HepG2 (cell line): Measurements from ENCODE around the gene ZNFX1. TPM values are rescaled to one million over a fixed set of nuclear protein-coding genes. Genes with fewer than 3 reads are reported as not detected.

Source experiments
- ATAC-seq: fragments of 200-7000 bp; cut with Tn5 transposase; 3 replicates; pipeline ENCODE4 v1.9.1; 2020; ENCODE audit warnings: mild to moderate bottlenecking, moderate library complexity
- BruUV-seq: library from RNA; stranded (reverse); fragments of 400-500 nt; replicated peaks from 2 replicates; lab custom pipeline; 2021; lab: Mats Ljungman, UMichigan
- CTCF ChIA-PET: fragments of 300-600 bp; formaldehyde crosslinking; extraction: SDS; loops from one replicate; lab custom pipeline; 2021; ENCODE audit warnings: low total read pairs, inconsistent platforms, low intra/inter-chr PET ratio; lab: Yijun Ruan, JAX
- POLR2A ChIA-PET: fragments of 350-600 bp; sonication (Branson Sonifier 250); formaldehyde crosslinking; loops from one replicate; lab custom pipeline; 2020; ENCODE audit warnings: antibody characterized with exemption, inconsistent platforms; lab: Yijun Ruan, JAX
- DNase-seq: peaks from one replicate; pipeline ENCODE4 v3.0.0-alpha.2; 2015; ENCODE audit warnings: low spot score
- FAIRE-seq: peaks from 3 replicates; lab custom pipeline; 2011; peaks lifted over from hg19 to GRCh38; lab: Jason Lieb, UNC
- H2AFZ ChIP-seq: one replicate; pipeline ENCODE4 v1.6.1; 2011; ENCODE audit warnings: low read length, inconsistent platforms
- H3K27ac ChIP-seq: fragments of 300-600 bp; 3 replicates; pipeline ENCODE4 v1.8.0; 2011; ENCODE audit warnings: mixed run types, mild to moderate bottlenecking, mixed read lengths, low read length, inconsistent platforms; ENCODE audit not compliant: insufficient read depth; ENCODE audit errors: extremely low read length
- H3K27me3 ChIP-seq, 2 experiments: fragments of 200-600 bp in 1 of 2; 2 replicates in 1 of 2; 3 replicates in 1 of 2; pipeline versions ENCODE4 v1.6.0 to v1.8.0; 2011; ENCODE audit warnings: low read length in 2 of 2, mild to moderate bottlenecking in 2 of 2, moderate library complexity in 2 of 2, inconsistent platforms in 1 of 2; ENCODE audit not compliant: insufficient read depth in 2 of 2, control insufficient read depth in 1 of 2
- H3K36me3 ChIP-seq, 2 experiments: fragments of 200-600 bp in 1 of 2; replicated peaks in 1 of 2; 2 replicates in 1 of 2; 3 replicates in 1 of 2; pipeline versions ENCODE4 v1.5.1 to v1.8.0; 2011; ENCODE audit warnings: low read length in 2 of 2, inconsistent platforms in 1 of 2; ENCODE audit not compliant: insufficient read depth in 2 of 2, control insufficient read depth in 1 of 2
- H3K4me1 ChIP-seq: 2 replicates; pipeline ENCODE4 v1.5.1; 2012; ENCODE audit warnings: low read length, inconsistent platforms; ENCODE audit not compliant: insufficient read depth
- H3K4me2 ChIP-seq: 2 replicates; pipeline ENCODE4 v1.6.0; 2011; ENCODE audit warnings: low read depth, low read length, inconsistent platforms
- H3K4me3 ChIP-seq, 3 experiments: fragments of 200-600 bp in 1 of 3; sonication (generic), shearing (Covaris generic) in 1 of 3; replicated peaks in 1 of 3; 2 replicates each; pipeline ENCODE4 v1.5.1; 2011 to 2016; ENCODE audit warnings: low read length in 3 of 3, inconsistent platforms in 2 of 3, low read depth in 2 of 3, mild to moderate bottlenecking in 2 of 3, control low read depth in 1 of 3, mixed read lengths in 1 of 3; ENCODE audit not compliant: insufficient read depth in 1 of 3
- H3K79me2 ChIP-seq: one replicate; pipeline ENCODE4 v1.6.1; 2011; ENCODE audit warnings: low read length, inconsistent platforms; ENCODE audit not compliant: insufficient read depth
- H3K9ac ChIP-seq: 2 replicates; pipeline ENCODE4 v1.6.0; 2011; ENCODE audit warnings: mild to moderate bottlenecking, low read depth, low read length, inconsistent platforms; ENCODE audit not compliant: insufficient read depth
- H3K9me3 ChIP-seq: 2 replicates; pipeline ENCODE4 v1.5.1; 2012; ENCODE audit warnings: mild to moderate bottlenecking, low read length
- H4K20me1 ChIP-seq: 2 replicates; pipeline ENCODE4 v1.6.0; 2011; ENCODE audit warnings: inconsistent platforms, mild to moderate bottlenecking, low read length, moderate library complexity; ENCODE audit not compliant: insufficient read depth
- ATF1 ChIP-seq: IDR thresholded peaks from 2 replicates; pipeline ENCODE4 v1.6.1; 2016; ENCODE audit warnings: mild to moderate bottlenecking, control low read depth
- DR1 ChIP-seq: sonication (generic); formaldehyde crosslinking; IDR thresholded peaks from 2 replicates; pipeline ENCODE4 v1.8.0; 2021; ENCODE audit warnings: mild to moderate bottlenecking, missing genetic modification reagents, inconsistent platforms
- E2F1 ChIP-seq: sonication (generic); formaldehyde crosslinking; IDR thresholded peaks from 2 replicates; pipeline ENCODE4 v1.5.0; 2020; ENCODE audit warnings: missing genetic modification reagents
- ESRRA ChIP-seq: sonication (generic); formaldehyde crosslinking; IDR thresholded peaks from 2 replicates; pipeline ENCODE4 v1.5.1; 2020; ENCODE audit warnings: mild to moderate bottlenecking, low read depth, missing genetic modification reagents
- GATAD2A ChIP-seq: IDR thresholded peaks from 2 replicates; pipeline ENCODE4 v1.6.1; 2016
- GMEB1 ChIP-seq: sonication (generic); formaldehyde crosslinking; IDR thresholded peaks from 2 replicates; pipeline ENCODE4 v1.5.1; 2020; ENCODE audit warnings: missing genetic modification reagents, mild to moderate bottlenecking, borderline replicate concordance
- MTERF4 ChIP-seq: sonication (generic); formaldehyde crosslinking; IDR thresholded peaks from 2 replicates; pipeline ENCODE4 v1.8.0; 2023; ENCODE audit warnings: mild to moderate bottlenecking, missing genetic modification reagents
- PCBP1 ChIP-seq: fragments of 200-400 bp; formaldehyde crosslinking; IDR thresholded peaks from 2 replicates; pipeline ENCODE4 v1.6.1; 2017; ENCODE audit warnings: mild to moderate bottlenecking, low read depth, low read length, borderline replicate concordance
- REL ChIP-seq: sonication (generic); formaldehyde crosslinking; conservative IDR thresholded peaks from 2 replicates; pipeline ENCODE4 v1.8.0; 2022; ENCODE audit warnings: mild to moderate bottlenecking, missing genetic modification reagents, moderate library complexity
- RXRA ChIP-seq: sonication (generic); formaldehyde crosslinking; IDR thresholded peaks from 2 replicates; pipeline ENCODE4 v1.5.1; 2020; ENCODE audit warnings: missing genetic modification reagents
- THYN1 ChIP-seq: sonication (generic); formaldehyde crosslinking; IDR thresholded peaks from 2 replicates; pipeline ENCODE4 v1.8.1; 2023; ENCODE audit warnings: low read depth, mild to moderate bottlenecking, moderate library complexity, missing genetic modification reagents, borderline replicate concordance
- ZMYM3 ChIP-seq: sonication (generic); formaldehyde crosslinking; IDR thresholded peaks from 2 replicates; pipeline ENCODE4 v1.5.1; 2020; ENCODE audit warnings: mild to moderate bottlenecking, missing genetic modification reagents
- ZNF230 ChIP-seq: sonication (generic); formaldehyde crosslinking; IDR thresholded peaks from 2 replicates; pipeline ENCODE4 v1.4.0; 2020; ENCODE audit warnings: mild to moderate bottlenecking, missing genetic modification reagents
- ZNF232 ChIP-seq: sonication (generic); formaldehyde crosslinking; IDR thresholded peaks from 2 replicates; pipeline ENCODE4 v1.4.0; 2020; ENCODE audit warnings: missing genetic modification reagents, borderline replicate concordance
- ZNF30 ChIP-seq: sonication (generic); formaldehyde crosslinking; IDR thresholded peaks from 2 replicates; pipeline ENCODE4 v1.5.0; 2020; ENCODE audit warnings: mild to moderate bottlenecking, missing genetic modification reagents
- ZNF317 ChIP-seq: sonication (generic); formaldehyde crosslinking; IDR thresholded peaks from 2 replicates; pipeline ENCODE4 v1.5.0; 2020; ENCODE audit warnings: mild to moderate bottlenecking, missing genetic modification reagents
- ZNF44 ChIP-seq: sonication (generic); formaldehyde crosslinking; IDR thresholded peaks from 2 replicates; pipeline ENCODE4 v1.5.1; 2020; ENCODE audit warnings: mild to moderate bottlenecking, missing genetic modification reagents
- ZNF577 ChIP-seq: sonication (generic); formaldehyde crosslinking; IDR thresholded peaks from 2 replicates; pipeline ENCODE4 v1.4.0; 2020; ENCODE audit warnings: mild to moderate bottlenecking, low read depth, missing genetic modification reagents, borderline replicate concordance
- ZNF605 ChIP-seq: sonication (generic); formaldehyde crosslinking; IDR thresholded peaks from 2 replicates; pipeline ENCODE4 v1.8.0; 2022; ENCODE audit warnings: mild to moderate bottlenecking, missing genetic modification reagents
- WGBS: methylation state at CpG from one replicate; pipeline ENCODE4 v1.1.6; 2017; ENCODE audit warnings: low lambda C conversion rate; 5-methylcytosine and 5-hydroxymethylcytosine counted together
- in situ Hi-C: cut with HindIII; loops from 2 replicates; pipeline ENCODE4 v1.10.0; 2017; ENCODE audit warnings: low pct_unique_long_range_greater_than_20kb; ENCODE audit not compliant: extremely low pct_ligation_motif_present
- intact Hi-C: fragments of 100-400 bp; cut with micrococcal nuclease; formaldehyde crosslinking; loops from one replicate; pipeline ENCODE4 v1.10.0; 2022; ENCODE audit not compliant: unreplicated experiment
- polyA plus RNA-seq, 8 experiments: library from polyadenylated mRNA; depleted of rRNA in 3 of 8; stranded (reverse) in 7 of 8; unstranded in 1 of 8; fragments of >200 nt; fragmentation: Illumina TruSeq in 4 of 8; extraction: Trizol in 4 of 8; gene quantifications; 2 replicates each; pipeline versions ENCODE4 v1.2.1 to v1.2.3, GENCODE V29; 2011 to 2016; ENCODE audit warnings: low read depth in 4 of 8, missing spikeins in 1 of 8, mixed read lengths in 1 of 8; ENCODE audit not compliant: insufficient read depth in 1 of 8
- total RNA-seq, 5 experiments: library from RNA; depleted of rRNA; stranded (reverse); fragments of >200 nt; fragmentation: Illumina TruSeq; extraction: Trizol; gene quantifications; 2 replicates each; pipeline ENCODE4 v1.2.3, GENCODE V29; 2016; ENCODE audit warnings: low read depth in 1 of 5

ZNFX1 gene
- total and polyA plus RNA-seq, 2 of the 13 experiments (the other 11 are each of a cell fraction or from before 2014, with no cell fraction given) = 2.9 to 11.1 TPM

- Histone ChIP-seq H3K27ac (no peak overlapping the region), H3K9ac (peak overlapping the region; percentile 1; the same call in 1 of the 2 replicates), H3K9me3 (no peaks in the 10 kb centered on the region), H4K20me1 (no peaks in the 10 kb centered on the region), H3K4me3 (peak overlapping the region in 2 of 3 experiments; percentile 0 to 56; a peak in 3 of 6 replicates), H3K36me3 (peaks cover 5 to 10% of the 10 kb centered on the region in 2 experiments; a peak in 4 of 5 replicates), H3K4me2 (peak overlapping the region; percentile 79), H3K27me3 (no peaks in the 10 kb centered on the region; a peak in 1 of 5 replicates), H3K79me2 (peaks cover 21% of the 10 kb centered on the region), H2AFZ (peak overlapping the region; percentile 32), H3K4me1 (peaks cover 30% of the 10 kb centered on the region)
- FAIRE-seq (peak; percentile 90), ATAC-seq (peak; percentile 78), DNase-seq (peak; percentile 96)
- no TSS peak for BruUV-seq
- in situ Hi-C loops (loop anchor here (5.0 kb wide), 1 partner anchor 85 kb away; no protein-coding TSS in a partner anchor), intact Hi-C loops (loop anchor here (1.0 to 5.0 kb wide), 2 partner anchors 35 to 84 kb away; no protein-coding TSS in a partner anchor)
- POLR2A ChIA-PET = interaction anchor here (0.7 to 2.8 kb wide), 6 partner anchors 31 to 208 kb away, joined by 4 to 49 read pairs (median 6); partner anchors contain the start of gene ZNFX1
- WGBS = 18% methylated on average over 11 of the region's 11 CpGs
- CTCF ChIA-PET = interaction anchor here (0.6 to 3.9 kb wide), 3 partner anchors 82 to 208 kb away, joined by 3 to 70 read pairs (median 3); no protein-coding TSS in a partner anchor
- peak; percentile 38; the same call in 1 of the 2 replicates for TF ChIP-seq GMEB1
- TF ChIP-seq ZNF230 (CRISPR knock-in tag) = no peak
- TF ChIP-seq ESRRA (CRISPR knock-in tag) = no peak
- no peak for TF ChIP-seq MTERF4 (CRISPR knock-in tag)
- no peak for TF ChIP-seq REL
- TF ChIP-seq GATAD2A (CRISPR knock-in tag) = peak; percentile 82
- TF ChIP-seq ZNF30 (CRISPR knock-in tag) = no peak
- no peak for TF ChIP-seq PCBP1
- no peak for TF ChIP-seq THYN1 (CRISPR knock-in tag)
- TF ChIP-seq ZMYM3 (CRISPR knock-in tag) = peak; percentile 63; the same call in 1 of the 2 replicates
- 0 out of 2 replicates have a peak, but pooled peaks have one; percentile 57 for TF ChIP-seq ZNF317
- TF ChIP-seq ZNF577 (CRISPR knock-in tag) = no peak
- no peak for TF ChIP-seq DR1
- no peak for TF ChIP-seq ATF1
- TF ChIP-seq ZNF232 = no peak
- TF ChIP-seq ZNF44 (CRISPR knock-in tag) = 0 out of 2 replicates have a peak, but pooled peaks have one; percentile 64
- peak; percentile 80 for TF ChIP-seq ZNF605 (CRISPR knock-in tag)
- TF ChIP-seq RXRA (CRISPR knock-in tag) = 0 out of 2 replicates have a peak, but pooled peaks have one; percentile 23
- TF ChIP-seq E2F1 (CRISPR knock-in tag) = peak; percentile 53; the same call in 1 of the 2 replicates
Observed at GRCh38 chr20:49216991-49217578, 60.8 kb downstream of the ZNFX1 start.
